ENCODE data around the gene JAG2. TPM values are rescaled to one million over a fixed set of nuclear protein-coding genes. Genes with fewer than 3 reads are reported as not detected.

Gene JAG2
- 72.5 and 76.1 TPM in 2 replicates for total RNA-seq

GRCh38 chr14:105168496-105168978 lies at the start of gene JAG2:
Gene JAG2, minus strand, starts transcription at chr14:105168776. Its CDS starts 356 bp downstream, at chr14:105168420.
- DNase-seq: peak; percentile 84

DNA sequence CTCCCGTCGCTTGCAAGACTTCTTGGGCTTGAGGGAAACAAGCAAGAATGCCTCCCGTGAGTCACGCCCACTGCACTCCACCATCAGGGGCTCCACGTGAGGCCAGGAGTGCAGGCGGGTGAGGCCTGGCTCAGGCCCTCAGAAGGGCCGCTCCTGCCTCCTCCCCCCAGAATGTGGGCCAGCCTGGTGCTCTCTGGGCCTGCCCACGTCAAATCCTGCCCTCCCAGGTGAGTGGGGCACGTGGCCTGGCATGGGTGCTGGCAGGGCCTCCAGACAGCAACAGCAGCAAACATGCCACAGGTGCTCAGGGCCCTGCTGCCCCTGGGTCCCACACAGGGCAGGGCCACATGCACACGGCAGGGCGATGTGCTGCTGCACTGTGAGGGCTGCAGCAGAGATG lies 49.2 kb upstream of the JAG2 start:
- no peak for DNase-seq

- DNase-seq: no peak
Measured at GRCh38 chr14:105216490-105217247, 48.1 kb upstream of the JAG2 start.

DNA sequence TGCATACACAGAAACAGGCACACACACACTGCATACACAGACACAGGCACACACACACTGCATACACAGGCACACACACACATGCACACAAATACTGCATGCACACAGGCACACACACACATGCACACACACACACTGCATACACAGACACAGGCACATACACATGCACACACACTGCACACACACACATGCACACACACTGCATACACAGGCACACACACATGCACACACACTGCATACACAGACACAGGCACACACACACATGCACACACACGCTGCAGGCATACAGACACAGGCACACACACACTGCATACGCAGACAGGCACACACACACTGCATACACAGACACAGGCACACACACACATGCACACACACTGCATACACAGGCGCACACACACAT lies 47.0 kb upstream of the JAG2 start:
- DNase-seq: no peak

DNA sequence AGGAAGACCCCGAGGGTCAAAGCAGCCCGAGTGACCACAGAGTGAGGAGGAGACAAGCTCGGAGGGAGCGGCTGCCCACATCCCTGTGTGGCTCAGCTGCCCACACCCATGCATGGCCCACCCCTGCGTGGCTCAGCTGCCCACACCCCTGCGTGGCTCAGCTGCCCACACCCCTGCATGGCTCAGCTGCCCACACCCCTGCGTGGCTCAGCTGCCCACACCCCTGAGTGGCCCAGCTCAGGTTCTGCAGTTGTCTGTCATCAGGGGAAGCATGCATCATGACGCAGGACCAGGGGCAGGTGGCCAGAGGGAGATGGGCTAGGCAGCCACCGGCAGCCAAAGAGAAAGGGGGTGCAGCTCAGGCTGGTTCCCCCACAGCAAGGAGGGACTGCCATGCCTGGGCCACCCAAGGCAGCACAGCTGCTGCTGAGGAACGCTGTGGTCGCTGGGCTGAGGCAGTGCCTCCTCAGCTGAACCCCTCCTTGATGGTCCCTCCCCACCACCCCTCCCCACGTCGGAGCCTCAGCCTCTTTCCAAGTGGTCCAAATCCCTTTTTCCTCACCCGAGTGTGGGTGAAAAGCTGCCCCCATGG lies 45.8 kb upstream of the JAG2 start:
- no peak for DNase-seq

- DNase-seq: no peak
Measured at GRCh38 chr14:105213361-105213760, 44.8 kb upstream of the JAG2 start.

GRCh38 chr14:105212541-105213300 lies 44.1 kb upstream of the JAG2 start:
- DNase-seq: no peak

GRCh38 chr14:105211758-105212089 lies 43.1 kb upstream of the JAG2 start:
- DNase-seq: no peak

GRCh38 chr14:105211086-105211757 lies 42.6 kb upstream of the JAG2 start:
- DNase-seq: no peak

GRCh38 chr14:105210266-105211025 lies 41.9 kb upstream of the JAG2 start:
- no peak for DNase-seq

GRCh38 chr14:105209646-105210045 lies 41.1 kb upstream of the JAG2 start:
- no peak for DNase-seq

- no peak for DNase-seq
Measured at GRCh38 chr14:105209091-105209490, 40.5 kb upstream of the JAG2 start.

- DNase-seq: no peak
Measured at GRCh38 chr14:105208738-105209075, 40.1 kb upstream of the JAG2 start.

- no peak for DNase-seq
Measured at GRCh38 chr14:105207996-105208737, 39.6 kb upstream of the JAG2 start.

DNA sequence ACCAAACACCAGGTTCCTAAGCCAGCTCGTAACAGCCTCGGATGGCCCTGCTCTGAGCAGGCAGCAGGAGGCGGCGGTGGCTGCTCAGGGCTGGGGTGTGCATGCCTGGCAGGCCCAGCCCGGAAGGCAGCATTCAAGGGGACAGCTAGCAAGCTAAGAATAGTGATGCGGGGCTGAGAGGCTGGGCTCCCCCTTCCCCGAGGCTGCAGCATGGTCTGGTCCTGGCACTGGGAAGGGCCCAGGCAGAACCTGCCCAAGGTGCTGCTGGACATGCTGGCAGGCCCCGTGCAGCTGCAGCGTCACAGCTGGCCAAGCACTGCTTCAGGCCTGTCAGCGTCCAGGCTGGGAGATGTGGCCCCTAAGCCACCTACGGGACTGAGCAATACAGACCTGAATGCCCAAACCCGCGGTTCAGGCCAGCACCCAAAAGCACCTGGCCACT lies 38.9 kb upstream of the JAG2 start:
- no peak for DNase-seq

- DNase-seq: no peak
Measured at GRCh38 chr14:105206873-105207272, 38.3 kb upstream of the JAG2 start.

DNA sequence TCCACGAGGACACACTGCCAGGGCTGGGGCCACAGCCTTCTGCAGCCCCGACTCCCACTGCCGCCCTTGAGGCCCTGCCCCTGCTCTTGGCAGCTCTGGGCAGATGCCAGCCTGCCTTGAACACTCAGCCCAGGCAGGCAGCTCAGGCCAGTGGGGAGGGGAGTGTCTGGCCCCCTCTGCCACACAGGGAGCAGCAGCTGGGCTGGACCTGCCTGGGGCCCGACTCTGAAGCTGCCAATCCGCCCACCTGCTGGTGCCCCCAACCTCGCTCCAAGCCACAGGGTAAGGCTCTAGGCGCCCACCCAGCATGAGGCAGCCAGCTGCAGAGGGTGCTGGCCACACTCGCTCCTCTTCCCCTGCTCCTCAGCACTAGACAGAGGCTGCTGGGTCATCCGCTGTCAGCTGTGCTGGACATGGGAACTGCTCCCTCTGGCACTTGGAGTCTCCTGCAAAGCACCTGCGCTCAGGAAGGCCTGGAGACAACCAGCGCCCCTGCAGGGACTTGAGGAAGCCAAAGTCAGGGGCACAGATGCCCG lies 37.2 kb upstream of the JAG2 start:
- DNase-seq: no peak

DNA sequence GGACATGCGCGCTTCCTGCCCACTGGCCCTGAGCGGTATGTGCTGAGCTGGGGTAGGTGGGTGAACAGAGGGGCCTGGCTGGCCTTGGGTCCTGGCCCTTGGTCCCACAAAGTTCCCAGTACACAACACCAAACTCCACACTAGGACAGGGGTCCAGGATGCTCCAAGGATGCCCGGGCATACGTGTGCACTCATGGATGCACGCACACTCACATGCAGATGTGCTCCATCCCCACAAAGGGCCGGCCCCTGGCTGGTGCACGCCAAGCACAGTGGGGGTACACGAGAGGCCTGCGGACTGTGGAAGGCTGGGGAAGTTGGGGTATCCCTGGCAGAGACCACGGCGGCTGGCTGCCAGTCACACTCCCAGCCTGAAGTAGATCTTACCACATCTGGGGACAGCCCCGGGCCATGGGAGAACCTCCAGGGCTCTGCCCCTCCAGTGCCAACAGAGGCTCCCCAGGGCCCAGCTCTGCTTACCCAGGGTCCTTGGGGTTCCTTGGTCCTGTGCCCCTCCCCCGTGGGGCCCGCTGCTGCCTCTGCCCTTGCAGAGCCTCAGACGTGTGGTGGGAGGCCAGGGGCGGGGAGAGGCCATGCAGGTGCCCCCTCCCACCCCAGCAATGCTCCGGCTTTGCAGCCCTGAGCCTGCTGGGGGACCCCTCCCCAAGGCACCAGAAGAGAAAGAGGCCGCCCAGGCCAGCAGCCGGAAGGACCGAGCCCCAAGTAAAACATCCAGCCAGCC lies 36.5 kb upstream of the JAG2 start:
- no peak for DNase-seq

- DNase-seq: peak; percentile 33
Measured at GRCh38 chr14:105204206-105204930, 35.8 kb upstream of the JAG2 start.

DNA sequence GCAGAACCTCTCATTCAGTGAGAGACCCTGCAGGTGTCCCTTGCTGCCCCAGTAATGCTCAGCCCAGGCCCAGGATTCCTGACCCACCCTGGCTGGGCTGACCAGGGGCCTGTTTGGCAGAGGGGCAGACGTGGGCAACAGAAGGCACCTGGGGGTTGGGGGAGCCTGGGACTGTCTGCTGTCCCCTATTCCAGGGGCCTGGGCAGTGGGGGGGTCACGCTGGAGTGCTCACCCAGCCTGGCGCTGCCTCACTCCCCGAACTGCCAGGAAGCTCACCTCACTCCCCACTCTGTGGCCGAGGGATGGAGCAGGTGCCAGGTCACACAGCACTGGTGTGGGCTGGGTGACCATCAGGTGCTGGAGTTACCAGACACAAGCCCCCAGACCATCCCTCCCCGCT lies 35.1 kb upstream of the JAG2 start:
- DNase-seq: no peak
